Astrocyte (in vitro differentiated cells and primary cell): ENCODE measurements around the gene CSGALNACT2.

Experiments used
- CTCF ChIP-seq: IDR thresholded peaks from 2 replicates; pipeline ENCODE4 v1.5.1; 2011; ENCODE audit warnings: low read depth, mild to moderate bottlenecking, inconsistent platforms, low read length, moderate library complexity; ENCODE audit not compliant: insufficient read depth
- EZH2 ChIP-seq: IDR thresholded peaks from 2 replicates; pipeline ENCODE4 v1.6.1; 2012; ENCODE audit warnings: mild to moderate bottlenecking, low read length, inconsistent platforms; ENCODE audit not compliant: insufficient read depth

- TF ChIP-seq CTCF (no peak), EZH2 (no peak)
Measured at GRCh38 chr10:43111101-43111500, 27.1 kb upstream of the CSGALNACT2 start.
